GM19467 (cell line): Measurements from ENCODE around the gene BET1.

ENCODE experiments used
- ATAC-seq: cut with Tn5 transposase; IDR thresholded peaks from one replicate; pipeline ENCODE4 v1.9.1; 2021; ENCODE audit warnings: mild to moderate bottlenecking, moderate library complexity; ENCODE audit not compliant: unreplicated experiment

BET1 gene

DNA sequence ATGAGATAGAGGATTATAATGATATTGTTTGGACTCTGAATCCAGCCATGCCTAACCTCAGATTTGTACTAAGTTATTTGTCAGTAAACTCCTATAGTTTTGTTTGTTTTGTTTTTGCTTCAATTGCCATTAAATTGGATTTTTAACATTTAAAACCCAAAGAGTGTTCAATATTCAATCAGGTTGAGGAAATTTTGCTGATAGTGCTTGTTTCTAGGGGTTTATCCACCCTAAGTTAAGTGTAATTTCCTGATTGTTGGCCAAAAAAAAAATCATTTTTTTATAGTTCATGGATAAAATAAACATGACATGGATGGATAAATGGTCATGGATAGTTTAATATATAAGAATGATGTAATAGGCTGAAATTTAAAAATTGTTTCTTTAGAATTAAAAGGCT lies 11.4 kb upstream of the BET1 start:
- ATAC-seq = no peak

- ATAC-seq = no peak
Observed at GRCh38 chr7:94012746-94013145, 8.6 kb upstream of the BET1 start.

GRCh38 chr7:94011714-94012353 lies 7.7 kb upstream of the BET1 start:
- ATAC-seq = no peak

GRCh38 chr7:94008537-94008936 lies 4.4 kb upstream of the BET1 start:
- ATAC-seq = no peak

DNA sequence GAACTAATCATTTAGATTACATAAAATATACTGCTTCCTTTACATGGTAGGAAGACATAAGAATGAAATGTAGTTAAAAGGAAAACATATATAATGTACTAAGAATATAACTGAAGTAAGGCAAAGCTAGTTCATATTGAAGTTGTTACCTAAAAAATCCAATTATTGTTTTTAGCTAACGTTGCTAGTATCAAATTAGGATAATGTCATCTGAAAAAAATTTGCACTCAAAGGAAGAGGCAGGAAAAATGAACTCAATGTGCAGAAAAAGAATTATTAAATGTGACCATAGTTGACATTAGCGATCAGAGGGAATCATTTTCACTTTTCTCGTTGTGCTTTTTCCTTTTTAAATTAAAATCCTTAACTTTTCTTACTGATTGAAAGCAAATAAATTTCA lies 1.6 kb upstream of the BET1 start:
- no peak for ATAC-seq

DNA sequence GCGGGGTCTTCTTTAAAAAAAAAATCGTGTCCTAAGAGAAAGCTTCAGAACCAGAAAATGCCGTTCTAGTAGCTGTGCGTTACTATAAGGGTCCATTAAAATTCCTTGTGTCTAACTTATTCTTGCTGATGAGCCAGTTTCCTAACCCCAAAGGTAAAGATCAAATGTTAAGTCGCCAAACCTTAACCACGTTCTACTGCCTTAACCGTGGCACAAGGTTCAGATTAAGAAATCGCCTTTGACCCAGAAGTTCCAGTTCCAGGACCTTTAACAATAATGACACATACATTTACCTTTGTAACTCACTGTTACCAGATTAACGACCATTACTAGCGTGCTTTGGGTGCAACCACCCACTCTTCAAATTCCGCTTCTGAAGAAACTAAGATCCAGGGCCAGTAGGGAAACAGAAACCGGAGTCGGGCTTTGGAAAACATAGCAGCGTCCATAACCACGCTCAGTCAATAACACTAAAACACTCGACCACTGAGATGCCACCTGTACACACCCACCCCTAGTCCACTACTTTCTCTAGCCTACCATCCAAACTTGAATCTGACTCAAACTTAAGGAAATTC lies 620 bp downstream of the BET1 start:
- ATAC-seq = peak; percentile 19

GRCh38 chr7:94001396-94001795 lies 2.8 kb downstream of the BET1 start:
- ATAC-seq = no peak

- no peak for ATAC-seq
Observed at GRCh38 chr7:93997868-93998267, 6.3 kb downstream of the BET1 start.

DNA sequence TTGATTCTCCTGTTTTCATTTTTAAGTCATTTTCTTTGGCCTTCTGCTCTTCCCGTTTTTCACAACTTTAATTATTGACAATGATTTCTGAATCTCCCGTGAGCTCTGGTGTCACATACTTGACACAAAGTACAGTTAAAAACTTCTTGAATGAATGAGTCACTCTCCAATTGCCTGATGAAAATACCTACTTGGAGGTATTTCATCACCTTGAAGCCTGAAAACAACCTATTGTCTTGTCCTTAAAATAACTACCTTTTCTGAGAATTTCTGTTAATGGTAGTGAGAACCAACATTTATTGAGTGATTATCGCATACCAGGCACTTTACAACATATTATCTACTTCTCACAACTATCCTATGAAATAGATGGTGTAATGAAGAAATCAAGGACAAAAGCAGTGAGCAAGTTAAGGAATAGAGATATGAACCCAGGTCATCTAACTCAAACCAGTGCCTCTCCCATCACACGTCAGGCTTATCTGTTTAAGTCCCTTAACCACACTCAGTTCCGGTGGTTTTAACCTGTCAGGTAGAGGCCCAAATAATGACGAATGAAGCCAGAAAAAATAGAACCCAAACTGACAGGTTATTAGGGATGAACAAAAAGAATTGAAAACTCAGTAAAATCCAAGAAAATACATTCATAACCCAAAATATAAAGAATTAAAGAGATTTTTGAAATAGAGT lies 11.6 kb downstream of the BET1 start:
- no peak for ATAC-seq

GRCh38 chr7:93987297-93987696 lies 16.9 kb downstream of the BET1 start:
- no peak for ATAC-seq

GRCh38 chr7:93985101-93985500 lies 19.1 kb downstream of the BET1 start:
- no peak for ATAC-seq

DNA sequence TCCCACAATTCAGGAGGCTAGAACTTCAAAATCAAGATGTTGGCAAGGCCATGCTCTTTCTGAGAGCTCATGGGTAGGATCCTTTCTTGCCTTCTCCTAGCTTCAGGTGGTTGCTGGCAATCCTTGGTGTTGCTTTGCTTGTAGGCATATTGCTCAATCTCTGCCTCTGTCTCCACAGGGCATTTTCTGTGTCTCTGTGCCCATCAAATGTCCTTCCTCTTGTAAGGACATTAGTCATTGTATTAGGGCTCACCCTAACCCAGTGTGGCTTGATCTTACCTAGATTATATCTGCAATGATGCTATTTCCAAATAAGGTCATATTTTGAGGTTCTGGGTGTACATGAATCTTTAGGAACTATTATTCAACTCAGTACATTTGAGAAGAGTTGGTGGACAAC lies 20.1 kb downstream of the BET1 start:
- no peak for ATAC-seq

DNA sequence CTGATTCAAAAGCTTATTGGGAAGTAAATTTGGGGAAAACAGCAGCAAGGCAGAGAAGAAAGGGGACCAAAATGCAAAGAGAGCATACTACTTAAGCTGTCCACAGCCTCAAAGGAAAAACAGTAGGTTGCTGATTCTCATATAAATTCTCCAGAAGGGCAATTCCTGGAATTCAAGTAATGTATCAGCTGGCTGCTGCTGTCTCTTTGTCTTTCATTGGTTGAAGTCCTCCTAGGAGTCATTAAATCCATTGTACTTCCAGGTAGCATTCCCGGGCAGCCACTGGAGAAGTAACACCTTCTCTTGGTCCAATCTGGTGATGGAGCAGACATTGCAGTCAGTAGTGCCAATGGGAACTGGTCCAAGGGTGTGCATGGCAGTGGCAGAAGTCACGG lies 22.7 kb downstream of the BET1 start:
- ATAC-seq = no peak

- ATAC-seq = no peak
Observed at GRCh38 chr7:93980744-93981479, 23.2 kb downstream of the BET1 start.

- ATAC-seq = no peak
Observed at GRCh38 chr7:93977211-93977950, 26.8 kb downstream of the BET1 start.

DNA sequence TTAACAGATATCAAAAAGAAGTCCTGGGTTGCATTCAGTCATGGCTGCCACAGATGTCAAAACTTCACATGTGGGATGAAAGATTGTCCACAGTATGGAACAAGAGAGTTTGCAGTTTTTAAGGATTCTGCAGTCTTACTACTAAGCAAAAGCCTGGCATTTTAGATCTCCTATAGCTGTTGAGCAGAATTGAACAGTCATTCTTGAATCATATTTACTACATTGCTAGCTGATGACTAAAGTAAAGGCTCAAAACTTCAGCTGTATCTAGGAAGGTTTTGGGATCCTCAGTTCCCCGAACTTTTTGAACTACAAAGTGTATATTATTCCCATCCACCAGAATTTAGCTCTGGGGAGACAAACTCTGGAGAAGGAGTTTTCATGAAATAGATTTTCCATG lies 31.0 kb downstream of the BET1 start:
- no peak for ATAC-seq

GRCh38 chr7:93972029-93972725 lies 32.0 kb downstream of the BET1 start:
- no peak for ATAC-seq

- no peak for ATAC-seq
Observed at GRCh38 chr7:93968911-93969620, 35.1 kb downstream of the BET1 start.

GRCh38 chr7:93964813-93965212 lies 39.3 kb downstream of the BET1 start:
- no peak for ATAC-seq

DNA sequence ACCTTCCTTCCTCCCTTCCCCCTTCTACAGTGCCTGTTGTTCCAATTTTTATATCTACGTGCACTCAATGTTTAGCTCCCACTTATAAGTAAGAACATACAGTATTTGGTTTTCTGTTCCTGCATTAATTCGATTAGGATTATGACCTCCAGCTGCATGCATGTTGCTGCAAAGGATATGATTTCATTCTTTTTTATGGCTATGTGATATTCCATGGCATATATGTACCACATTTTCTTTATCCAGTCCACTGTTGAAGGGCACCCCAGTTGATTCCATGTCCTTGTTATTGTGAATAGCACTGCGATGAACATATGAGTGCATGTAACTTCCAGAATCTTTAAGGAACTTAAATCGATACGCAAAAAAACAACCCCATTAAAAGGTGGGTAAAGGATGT lies 39.9 kb downstream of the BET1 start:
- ATAC-seq = no peak
